IPS-18c (cell line): ENCODE measurements around the gene PANX3.
"Not testable (repeated sequence)": the region's sequence is repeated elsewhere in the genome, so short reads cannot be mapped to it uniquely, and the experiment has no call there.

Experiments used
- H3K4me3 ChIP-seq: 2 replicates; pipeline ENCODE4 v1.7.0; 2013; ENCODE audit warnings: low read depth, mild to moderate bottlenecking, low read length, moderate library complexity; ENCODE audit not compliant: insufficient read depth
- H3K9me3 ChIP-seq: one replicate; pipeline ENCODE4 v1.6.1; 2013; ENCODE audit warnings: mild to moderate bottlenecking, low read length, moderate library complexity; ENCODE audit not compliant: control insufficient read depth, insufficient read depth

The PANX3 gene, protein sequence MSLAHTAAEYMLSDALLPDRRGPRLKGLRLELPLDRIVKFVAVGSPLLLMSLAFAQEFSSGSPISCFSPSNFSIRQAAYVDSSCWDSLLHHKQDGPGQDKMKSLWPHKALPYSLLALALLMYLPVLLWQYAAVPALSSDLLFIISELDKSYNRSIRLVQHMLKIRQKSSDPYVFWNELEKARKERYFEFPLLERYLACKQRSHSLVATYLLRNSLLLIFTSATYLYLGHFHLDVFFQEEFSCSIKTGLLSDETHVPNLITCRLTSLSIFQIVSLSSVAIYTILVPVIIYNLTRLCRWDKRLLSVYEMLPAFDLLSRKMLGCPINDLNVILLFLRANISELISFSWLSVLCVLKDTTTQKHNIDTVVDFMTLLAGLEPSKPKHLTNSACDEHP

DNA sequence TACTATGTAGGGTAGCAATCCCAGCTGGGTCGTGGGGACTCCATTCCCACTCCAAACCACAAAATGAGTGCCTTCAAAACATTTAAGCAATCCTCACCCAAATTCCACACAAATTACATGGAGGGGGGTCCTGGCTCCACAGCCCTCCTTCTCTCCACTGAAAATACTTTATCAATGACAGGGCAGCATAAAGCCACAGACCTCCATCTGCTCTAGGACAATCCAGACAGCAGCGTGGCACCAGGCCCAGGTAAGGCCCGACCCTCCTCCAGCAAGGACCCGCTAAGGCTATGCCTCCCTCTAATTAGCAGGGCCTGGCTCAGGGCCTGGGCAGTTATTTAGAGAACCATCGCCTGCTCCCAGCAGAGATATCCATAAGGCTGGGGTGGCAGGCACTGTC, at the start of gene PANX3:
Gene PANX3, plus strand, starts transcription at position 365 of the 400 bp plus-strand sequence. CDS start 129 bp downstream, outside the sequence.
- no peak within 1 kb of the TSS for H3K4me3 ChIP-seq
- H3K9me3 ChIP-seq = no peaks in the 10 kb centered on the region

DNA sequence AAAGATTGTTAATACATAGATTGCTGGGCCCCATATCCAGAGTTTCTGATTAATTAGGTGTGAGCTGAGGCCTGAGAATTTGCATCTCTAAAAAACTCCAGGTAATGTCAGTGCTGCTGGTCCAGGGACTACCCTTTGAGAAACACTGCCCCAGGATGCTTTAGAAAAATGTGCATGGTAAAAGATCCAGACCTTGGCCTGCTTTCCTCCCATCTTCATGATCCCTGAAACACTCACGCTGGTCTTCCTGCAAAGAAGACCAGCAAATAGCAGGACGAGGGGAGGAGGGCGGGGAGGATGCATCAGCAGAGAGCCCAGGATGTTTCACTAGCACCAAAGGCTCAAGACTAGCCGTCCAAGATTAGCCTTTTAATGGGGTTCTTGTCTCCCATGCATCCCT, 41.5 kb upstream of the PANX3 start, which contains the start of gene OR8A1:
Gene OR8A1, plus strand, starts transcription at position 301 of the 400 bp plus-strand sequence. CDS start 123 bp downstream, outside the sequence.
- Histone ChIP-seq H3K9me3 (no peaks in the 10 kb centered on the region), H3K4me3 (no peak within 1 kb of the TSS)

DNA sequence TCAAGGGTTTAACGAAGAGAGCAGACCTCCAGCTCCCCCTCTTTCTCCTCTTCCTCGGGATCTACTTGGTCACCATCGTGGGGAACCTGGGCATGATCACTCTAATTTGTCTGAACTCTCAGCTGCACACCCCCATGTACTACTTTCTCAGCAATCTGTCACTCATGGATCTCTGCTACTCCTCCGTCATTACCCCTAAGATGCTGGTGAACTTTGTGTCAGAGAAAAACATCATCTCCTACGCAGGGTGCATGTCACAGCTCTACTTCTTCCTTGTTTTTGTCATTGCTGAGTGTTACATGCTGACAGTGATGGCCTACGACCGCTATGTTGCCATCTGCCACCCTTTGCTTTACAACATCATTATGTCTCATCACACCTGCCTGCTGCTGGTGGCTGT, 41.1 kb upstream of the PANX3 start:
- no peak overlapping the region for H3K4me3 ChIP-seq
- H3K9me3 ChIP-seq = no peaks in the 10 kb centered on the region

DNA sequence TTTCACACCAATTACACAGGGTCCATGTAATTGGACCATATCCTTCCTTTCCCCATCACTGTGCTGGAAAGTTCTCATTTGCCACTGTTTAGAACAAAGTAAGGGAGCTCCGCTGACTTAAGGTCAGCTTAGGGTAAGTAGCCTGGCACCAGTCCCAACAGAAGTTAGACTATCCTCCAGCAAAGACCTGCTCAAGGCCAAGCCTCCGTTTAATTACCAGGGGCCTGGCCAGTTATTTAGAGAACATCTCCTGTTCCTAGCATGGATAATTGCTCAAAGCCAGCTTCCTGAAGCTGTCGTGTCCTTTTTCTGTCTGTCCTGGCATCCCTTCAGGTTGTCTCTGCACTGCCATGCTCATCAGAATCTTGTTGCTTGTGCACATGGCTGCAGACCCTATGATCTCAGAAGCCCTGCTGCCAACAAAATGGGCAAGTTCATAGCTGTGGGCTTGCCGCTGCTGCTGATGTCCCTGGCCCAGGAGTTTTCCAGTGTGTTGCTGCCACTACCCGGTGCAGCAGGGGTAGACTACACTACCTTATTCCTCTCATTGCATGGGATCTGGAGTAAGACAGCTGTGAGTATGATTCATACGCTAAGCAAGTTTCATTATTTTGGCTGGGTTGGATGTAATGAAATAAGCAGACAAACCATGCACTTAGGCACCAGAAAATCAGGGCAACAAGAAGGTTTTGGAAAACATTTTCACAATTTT, 33.4 kb upstream of the PANX3 start:
- no peaks in the 10 kb centered on the region for H3K9me3 ChIP-seq
- no peak overlapping the region for H3K4me3 ChIP-seq

DNA sequence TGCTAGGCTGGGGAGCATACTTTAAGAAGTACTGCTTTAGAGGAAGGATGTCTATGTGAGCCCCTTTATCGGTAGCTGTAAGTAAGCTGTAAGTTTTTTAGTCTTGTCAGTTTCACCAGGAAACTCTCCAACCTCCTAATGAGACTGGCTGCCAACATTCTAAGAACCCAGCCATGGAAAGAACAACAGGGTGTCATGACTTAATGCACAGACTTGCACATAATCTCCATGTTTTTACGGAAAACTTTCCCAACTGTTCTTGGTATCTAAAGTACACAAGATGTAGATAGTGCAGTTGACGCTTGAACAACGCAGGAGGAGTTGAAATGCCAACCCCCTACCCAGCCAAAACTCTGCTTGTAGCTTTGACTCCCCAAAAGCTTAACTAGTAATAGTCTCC, 32.5 kb upstream of the PANX3 start:
- no peak overlapping the region for H3K4me3 ChIP-seq

DNA sequence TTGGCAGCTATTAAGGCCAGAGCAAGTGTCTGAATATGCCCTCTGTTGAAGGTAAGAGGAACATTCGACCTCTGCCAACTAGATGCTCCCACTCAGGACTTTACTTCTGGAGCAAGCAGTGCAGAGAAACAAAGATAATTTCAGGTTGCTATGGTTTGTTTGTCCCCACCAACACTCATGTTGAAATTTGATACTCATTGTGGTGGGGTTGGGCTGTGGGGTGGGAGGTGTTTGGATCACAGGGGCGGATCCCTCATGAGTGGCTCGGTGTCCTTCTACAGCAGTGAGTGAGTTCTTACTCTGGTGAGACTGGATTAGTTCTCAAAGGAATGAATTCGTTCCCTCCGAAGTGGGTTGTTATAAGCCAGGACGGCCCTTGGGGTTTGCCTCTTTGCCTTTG, 29.4 kb upstream of the PANX3 start:
- no peak overlapping the region for H3K4me3 ChIP-seq
- H3K9me3 ChIP-seq = no peaks in the 10 kb centered on the region

More for the DNA sequence above, 32.5 kb upstream of the PANX3 start:
- H3K9me3 ChIP-seq = no peaks in the 10 kb centered on the region

DNA sequence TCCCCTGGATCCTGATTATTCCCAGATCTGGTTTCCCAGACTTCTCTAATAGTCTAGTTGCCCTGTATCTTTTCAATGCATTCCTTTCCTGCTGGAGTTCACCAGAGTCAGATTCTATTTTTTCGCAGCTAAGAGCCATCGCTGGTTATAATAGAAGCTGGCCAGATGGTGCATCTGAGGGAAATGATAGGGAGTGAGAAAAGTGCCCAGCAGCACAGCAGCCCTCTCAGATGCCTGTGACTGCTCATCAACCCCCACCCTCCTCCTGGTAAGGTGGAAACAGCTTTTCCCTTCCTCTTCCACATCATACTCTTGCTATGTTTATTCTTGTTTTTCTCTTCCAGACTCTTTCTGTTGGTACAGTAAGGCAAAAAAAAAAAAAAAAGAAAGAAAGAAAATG, 28.7 kb upstream of the PANX3 start:
- Histone ChIP-seq H3K4me3 (no peak overlapping the region), H3K9me3 (no peaks in the 10 kb centered on the region)

DNA sequence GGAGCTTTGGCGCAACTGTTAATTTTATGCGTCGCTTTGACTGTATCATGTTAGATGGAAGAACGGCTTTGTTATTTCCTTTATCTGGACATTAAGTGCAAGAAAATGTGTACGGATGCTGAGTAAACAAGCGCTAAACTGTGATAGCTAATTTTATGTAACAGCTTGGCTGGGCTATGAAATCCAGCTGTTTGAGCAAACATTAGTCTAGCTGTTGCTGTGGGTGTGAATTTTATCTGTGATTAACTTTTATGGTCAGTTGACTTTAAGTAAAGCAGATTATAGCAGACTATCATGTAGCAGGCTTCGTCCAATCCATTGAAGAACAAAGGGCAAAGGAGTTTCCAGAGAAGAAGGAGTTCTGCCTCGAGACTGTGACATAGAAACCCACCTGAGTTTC, 27.4 kb upstream of the PANX3 start:
- Histone ChIP-seq H3K9me3 (no peaks in the 10 kb centered on the region), H3K4me3 (no peak overlapping the region)

DNA sequence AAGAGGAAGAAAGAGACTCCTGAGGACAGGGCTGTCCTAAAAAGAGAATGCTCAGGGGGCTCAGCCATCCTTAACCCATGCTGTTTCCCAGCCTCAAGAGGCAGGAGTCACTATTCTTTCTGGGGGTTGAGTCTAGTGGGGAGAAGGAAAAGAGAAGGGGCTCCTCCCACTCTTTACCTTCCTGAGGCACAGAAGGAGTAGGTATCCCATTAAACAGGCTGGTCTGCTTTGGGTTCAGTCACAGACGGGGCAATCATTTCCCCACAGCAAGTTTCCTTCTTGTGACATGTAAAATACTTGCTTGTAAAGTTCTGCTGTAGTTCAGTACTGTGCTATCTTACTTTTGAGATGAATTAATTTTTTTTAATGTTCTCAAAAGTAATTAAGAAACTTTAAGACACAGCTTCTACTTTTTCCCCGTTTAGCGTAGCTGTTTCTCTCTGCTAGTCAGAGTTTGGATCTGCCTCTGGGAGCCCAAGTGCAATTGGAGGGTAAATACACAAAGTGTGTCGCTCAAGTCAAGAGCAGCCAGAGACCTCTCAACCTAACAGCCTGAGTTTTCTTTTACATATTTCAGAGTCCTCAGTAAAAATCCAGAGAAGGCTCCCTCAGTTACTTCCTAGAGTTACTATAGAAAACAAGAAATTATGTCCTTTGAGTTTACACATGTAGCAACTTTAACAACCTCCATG, 26.4 kb upstream of the PANX3 start:
- H3K9me3 ChIP-seq = no peaks in the 10 kb centered on the region

DNA sequence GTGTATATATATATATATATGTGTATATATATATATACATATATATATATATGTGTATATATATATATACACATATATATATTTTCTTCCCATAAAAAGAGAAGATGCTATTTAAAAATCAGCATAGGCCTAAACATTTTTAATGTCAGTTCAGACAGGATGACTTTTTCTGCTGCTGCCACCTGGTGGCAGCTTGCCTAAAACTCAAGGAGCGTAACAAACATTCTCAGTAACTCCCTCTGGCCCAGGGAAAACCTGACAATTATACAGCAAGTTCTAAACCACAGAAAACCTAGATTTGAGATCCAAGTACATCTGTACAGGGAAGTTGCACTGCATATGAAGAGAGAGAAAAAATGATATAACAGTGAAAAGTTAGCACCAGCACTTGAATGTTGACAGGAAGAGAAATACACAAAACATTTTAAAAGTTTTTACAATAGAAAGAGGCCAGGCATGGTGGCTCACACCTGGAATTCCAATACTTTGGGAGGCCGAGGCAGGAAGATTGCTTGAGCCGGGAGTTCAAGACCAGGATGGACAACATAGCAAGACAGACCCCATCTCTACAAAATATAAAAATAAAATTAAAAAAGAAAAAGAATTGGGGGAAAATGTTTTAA, 24.9 kb upstream of the PANX3 start:
- no peak overlapping the region for H3K4me3 ChIP-seq
- H3K9me3 ChIP-seq = no peaks in the 10 kb centered on the region

More for the DNA sequence above, 26.4 kb upstream of the PANX3 start:
- no peak overlapping the region for H3K4me3 ChIP-seq

DNA sequence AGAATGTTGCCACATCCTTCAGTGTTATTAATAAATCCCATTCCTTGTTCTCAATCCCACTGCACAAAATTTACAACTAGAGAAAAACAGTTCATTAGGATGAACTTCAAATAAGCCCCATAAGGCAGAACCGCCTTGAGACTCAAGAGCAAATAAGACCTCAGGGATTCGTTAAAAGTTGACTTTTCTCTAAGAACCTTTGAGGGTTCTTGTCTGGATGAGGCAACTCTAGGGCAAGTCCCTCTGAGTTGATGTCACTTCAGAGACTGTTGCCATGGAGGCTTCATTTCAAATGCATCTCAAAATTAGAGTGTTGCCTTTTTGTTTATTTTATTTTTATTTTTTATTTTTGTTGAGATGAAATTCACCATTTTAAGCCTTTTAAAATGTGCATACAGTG, 19.8 kb upstream of the PANX3 start:
- no peaks in the 10 kb centered on the region for H3K9me3 ChIP-seq
- H3K4me3 ChIP-seq = no peak overlapping the region

DNA sequence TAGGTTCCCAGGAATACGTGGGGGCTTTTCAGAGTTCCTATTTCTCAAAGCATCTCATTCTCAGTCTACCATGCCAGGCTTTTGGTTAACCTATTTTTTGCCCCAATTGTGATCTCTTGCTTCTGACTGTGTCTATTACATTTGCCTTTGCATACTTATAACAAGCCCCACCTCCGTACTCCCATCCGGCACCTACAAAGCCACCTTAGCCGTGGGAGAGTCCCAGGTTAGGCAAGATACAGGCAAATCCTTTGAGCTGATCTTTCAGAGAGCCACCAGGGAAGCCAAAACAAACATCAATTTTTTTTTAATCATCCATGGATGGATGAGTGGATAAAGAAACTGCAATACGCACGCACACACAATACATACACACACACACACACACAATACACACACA, 18.6 kb upstream of the PANX3 start:
- H3K9me3 ChIP-seq = no peaks in the 10 kb centered on the region
- H3K4me3 ChIP-seq = no peak overlapping the region

DNA sequence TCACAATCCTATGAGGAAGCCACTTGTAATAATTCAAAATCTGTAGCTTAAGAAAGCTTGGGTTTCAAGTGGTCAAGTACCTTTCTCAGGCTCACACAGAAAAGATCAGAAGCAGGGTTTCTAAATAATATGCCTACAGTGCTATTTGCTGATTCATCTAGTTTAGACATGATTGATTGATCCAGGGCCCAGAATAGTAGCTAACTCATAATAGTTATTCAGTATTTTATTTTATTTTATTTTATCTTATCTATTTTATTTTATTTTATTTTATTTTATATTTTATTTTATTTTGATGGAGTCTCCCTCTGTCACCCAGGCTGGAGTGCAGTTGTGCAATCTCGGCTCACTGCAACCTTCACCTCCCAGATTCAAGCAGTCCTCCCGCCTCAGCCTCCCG, 15.9 kb upstream of the PANX3 start:
- Histone ChIP-seq H3K4me3 (no peak overlapping the region), H3K9me3 (no peaks in the 10 kb centered on the region)

DNA sequence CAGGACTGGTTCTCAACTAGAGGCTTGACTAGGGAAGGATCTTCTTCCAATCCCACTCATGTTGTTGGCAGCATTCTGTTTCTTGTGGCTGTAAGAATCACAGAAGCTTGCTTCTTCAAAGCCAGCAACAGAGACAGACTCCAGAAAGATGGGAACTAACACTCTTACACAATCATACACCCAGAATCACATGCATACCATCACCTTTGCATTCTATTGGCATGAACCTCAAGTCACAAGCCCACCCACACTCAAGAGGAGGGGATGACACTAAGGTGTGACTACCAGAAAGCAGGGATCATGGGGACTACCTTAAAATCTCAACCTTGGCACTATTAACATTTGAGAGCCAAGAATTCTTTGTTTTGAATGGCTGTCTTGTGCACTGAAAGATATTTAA, 13.6 kb upstream of the PANX3 start:
- H3K9me3 ChIP-seq = no peaks in the 10 kb centered on the region
- no peak overlapping the region for H3K4me3 ChIP-seq

DNA sequence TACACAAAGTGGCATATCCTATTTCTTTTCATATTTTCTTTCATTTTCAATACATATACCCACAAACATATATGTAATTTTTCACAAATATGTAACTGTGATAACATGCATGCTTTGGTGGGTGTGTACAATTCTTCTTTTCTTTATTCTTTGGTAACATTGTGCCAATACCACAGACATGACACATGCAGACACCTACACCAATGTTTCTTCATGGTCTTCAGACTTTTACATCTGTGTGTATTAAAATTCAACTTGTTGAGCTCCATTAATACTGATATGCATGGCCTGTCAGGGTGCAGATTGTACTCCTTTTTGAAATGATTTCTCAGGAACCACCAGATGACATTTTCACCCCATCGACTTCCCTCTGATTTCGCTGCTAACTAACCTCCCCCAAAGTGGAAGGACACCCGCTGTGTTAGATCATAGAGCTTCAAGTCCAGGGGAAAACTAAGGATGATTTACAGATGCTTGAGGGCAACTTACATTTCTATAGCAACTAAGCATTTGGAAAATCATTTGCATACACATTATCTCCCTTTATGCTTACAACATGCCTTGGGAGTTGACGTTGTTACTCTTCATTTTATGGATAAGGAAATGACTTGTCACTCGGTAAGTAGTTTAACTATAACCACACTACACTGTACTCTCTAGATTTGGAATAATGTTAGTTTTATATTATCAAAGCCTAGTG, 10.5 kb upstream of the PANX3 start:
- Histone ChIP-seq H3K9me3 (no peaks in the 10 kb centered on the region), H3K4me3 (no peak overlapping the region)

DNA sequence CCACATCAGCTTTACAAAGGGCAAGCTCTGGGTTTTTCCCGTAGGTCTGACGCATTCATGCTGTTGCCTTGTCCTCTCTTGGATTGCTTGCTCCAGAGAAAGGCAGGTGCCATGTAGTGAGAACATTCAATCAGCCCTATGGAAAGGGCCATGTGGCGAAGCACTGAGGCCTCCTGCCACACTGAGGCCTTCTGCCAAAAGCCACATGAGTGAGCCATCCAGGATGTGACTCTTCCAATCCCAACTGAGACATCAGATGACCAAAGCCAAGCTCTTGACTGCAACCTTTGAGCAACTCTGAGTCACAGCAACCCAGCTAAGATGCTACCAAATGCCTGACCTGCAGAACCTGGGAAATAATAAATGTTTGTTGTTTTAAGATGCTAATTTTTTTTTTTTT, 9.0 kb upstream of the PANX3 start:
- Histone ChIP-seq H3K4me3 (no peak overlapping the region), H3K9me3 (no peaks in the 10 kb centered on the region)

DNA sequence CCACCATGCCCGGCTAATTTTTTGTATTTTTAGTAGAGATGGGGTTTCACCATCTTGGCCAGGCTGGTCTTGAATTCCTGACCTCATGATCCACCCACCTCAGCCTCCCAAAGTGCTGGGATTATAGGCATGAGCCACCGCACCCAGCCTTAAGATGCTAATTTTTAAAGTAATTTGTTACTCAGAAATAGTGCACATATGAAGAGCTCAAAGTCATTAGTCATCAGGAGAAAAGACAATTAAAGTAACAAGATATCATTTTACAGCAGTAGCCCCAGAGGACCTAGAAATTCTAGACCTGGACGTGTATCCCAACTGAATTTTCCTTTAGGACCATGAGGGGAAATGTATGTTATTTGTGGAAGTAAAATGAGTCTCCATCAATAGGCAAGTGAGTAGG, 8.5 kb upstream of the PANX3 start:
- H3K9me3 ChIP-seq, H3K4me3 ChIP-seq: not testable (repeated sequence)
